ENCODE results near the gene KIF26B. TPM values are rescaled to one million over a fixed set of nuclear protein-coding genes. Genes with fewer than 3 reads are reported as not detected.

KIF26B gene
- total RNA-seq, 4 donors from 2014 or later, result 0.90 to 2.0 (median 1.5) TPM

DNA sequence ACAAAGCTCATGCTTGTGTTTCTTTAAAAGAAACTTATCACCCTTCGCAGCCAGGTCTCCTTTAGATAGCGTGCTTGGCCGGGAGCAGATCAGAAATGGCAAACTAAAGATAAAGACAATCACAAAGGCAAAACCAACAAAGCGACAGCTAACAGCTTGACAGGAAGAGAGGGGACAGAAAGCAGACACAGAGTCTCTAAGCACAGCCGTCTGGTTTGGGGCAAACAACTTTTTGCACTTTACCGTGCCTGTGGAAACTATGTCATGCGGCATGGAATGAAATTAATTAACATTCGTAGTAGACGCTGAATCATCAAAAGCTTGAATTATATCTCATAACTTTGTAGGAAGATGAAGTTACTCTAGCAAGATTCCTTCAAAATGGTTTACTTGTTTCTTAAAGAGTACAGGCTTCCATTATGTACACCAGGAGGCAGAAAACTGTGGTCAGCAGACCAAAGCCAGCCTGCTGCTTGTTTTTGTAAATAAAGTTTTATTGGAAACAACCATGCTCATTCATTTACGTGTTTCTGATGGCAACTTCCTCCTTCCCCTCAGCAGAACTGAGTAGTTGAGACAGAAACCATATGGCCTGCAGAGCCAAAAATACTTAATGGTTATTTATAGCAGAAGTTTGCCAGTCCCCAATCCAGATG, 183.2 kb downstream of the KIF26B start:
- no peaks in the 10 kb centered on the region for H3K4me1 ChIP-seq
- H3K36me3 ChIP-seq, result no peaks in the 10 kb centered on the region
- no peak for DNase-seq (ENCODE audit: low spot score in 2 of 2)
- no peak overlapping the region for H3K27ac ChIP-seq
- H3K27me3 ChIP-seq, result no peaks in the 10 kb centered on the region
- TF ChIP-seq EP300 (IDR thresholded peaks at IDR 0.05), result no peak
- TF ChIP-seq, protein P1, sequence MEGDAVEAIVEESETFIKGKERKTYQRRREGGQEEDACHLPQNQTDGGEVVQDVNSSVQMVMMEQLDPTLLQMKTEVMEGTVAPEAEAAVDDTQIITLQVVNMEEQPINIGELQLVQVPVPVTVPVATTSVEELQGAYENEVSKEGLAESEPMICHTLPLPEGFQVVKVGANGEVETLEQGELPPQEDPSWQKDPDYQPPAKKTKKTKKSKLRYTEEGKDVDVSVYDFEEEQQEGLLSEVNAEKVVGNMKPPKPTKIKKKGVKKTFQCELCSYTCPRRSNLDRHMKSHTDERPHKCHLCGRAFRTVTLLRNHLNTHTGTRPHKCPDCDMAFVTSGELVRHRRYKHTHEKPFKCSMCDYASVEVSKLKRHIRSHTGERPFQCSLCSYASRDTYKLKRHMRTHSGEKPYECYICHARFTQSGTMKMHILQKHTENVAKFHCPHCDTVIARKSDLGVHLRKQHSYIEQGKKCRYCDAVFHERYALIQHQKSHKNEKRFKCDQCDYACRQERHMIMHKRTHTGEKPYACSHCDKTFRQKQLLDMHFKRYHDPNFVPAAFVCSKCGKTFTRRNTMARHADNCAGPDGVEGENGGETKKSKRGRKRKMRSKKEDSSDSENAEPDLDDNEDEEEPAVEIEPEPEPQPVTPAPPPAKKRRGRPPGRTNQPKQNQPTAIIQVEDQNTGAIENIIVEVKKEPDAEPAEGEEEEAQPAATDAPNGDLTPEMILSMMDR (IDR thresholded peaks at IDR 0.05), result no peak
- H3K9me3 ChIP-seq, result no peaks in the 10 kb centered on the region
- 58% methylated on average over 10 of the region's 10 CpGs for WGBS, 2 donors
- no peak overlapping the region for H3K4me3 ChIP-seq

DNA sequence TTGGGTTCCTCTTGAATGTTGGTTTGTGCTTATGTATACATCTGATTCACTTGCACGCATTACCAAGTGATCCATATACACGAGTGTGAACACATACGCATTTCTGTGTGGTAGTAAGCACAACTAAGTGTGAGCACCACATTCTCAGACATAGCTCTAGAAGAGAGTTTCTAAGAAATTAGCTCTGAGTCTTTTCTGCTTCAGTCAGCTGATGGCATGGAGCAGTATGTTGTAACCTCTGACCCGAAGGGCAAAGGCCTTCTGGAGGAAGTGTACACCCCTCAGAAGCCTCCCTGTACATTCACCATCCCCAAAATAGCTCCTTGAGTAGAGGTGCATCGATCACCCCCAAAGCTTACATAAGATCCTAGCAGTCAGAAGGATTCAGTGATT, 183.7 kb downstream of the KIF26B start:
- TF ChIP-seq, protein P1 (IDR thresholded peaks at IDR 0.05), result no peak
- TF ChIP-seq EP300 (IDR thresholded peaks at IDR 0.05) (no peak), POLR2A (IDR thresholded peaks at IDR 0.05) (no peak)

DNA sequence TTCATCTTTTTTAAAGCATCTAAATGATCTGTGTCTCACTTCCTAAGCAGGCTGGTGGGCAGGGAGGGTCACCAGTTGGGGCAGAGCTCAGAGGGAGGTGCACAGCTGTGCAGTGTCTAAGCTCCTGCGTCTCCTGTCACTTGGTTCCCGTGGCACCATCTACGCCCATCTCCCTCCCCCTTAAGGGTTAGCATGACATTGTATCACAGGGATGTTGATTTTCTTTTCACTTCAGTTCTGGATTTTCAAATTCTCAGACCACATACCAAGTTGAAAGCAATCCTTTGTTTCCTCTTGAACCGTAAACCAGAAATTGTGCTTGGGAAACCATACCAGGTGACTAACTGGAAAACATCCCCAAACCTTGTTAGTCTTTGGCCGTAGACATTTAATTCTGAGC, 187.0 kb downstream of the KIF26B start:
- no peaks in the 10 kb centered on the region for H3K4me1 ChIP-seq
- H3K27me3 ChIP-seq, result no peaks in the 10 kb centered on the region
- H3K9me3 ChIP-seq, result peaks cover 0 to 5% (median 0%) of the 10 kb centered on the region in 4 donors
- 68 to 75% methylated on average over 5 of the region's 5 CpGs for WGBS, 2 donors
- H3K4me3 ChIP-seq, result no peak overlapping the region
- TF ChIP-seq POLR2A (IDR thresholded peaks at IDR 0.05) (no peak), EP300 (IDR thresholded peaks at IDR 0.05) (no peak)
- TF ChIP-seq, protein P1 (IDR thresholded peaks at IDR 0.05), result no peak
- H3K27ac ChIP-seq, result no peak overlapping the region
- no peaks in the 10 kb centered on the region for H3K36me3 ChIP-seq
- no peak for DNase-seq (ENCODE audit: low spot score in 2 of 2)

More for the DNA sequence above, 183.7 kb downstream of the KIF26B start:
- DNase-seq (ENCODE audit: low spot score in 2 of 2), result no peak
- H3K27ac ChIP-seq, result no peak overlapping the region
- H3K36me3 ChIP-seq, result no peaks in the 10 kb centered on the region
- 84 to 88% methylated on average over 5 of the region's 5 CpGs for WGBS, 2 donors
- H3K9me3 ChIP-seq, result no peaks in the 10 kb centered on the region
- H3K27me3 ChIP-seq, result no peaks in the 10 kb centered on the region
- no peak overlapping the region for H3K4me3 ChIP-seq
- no peaks in the 10 kb centered on the region for H3K4me1 ChIP-seq

DNA sequence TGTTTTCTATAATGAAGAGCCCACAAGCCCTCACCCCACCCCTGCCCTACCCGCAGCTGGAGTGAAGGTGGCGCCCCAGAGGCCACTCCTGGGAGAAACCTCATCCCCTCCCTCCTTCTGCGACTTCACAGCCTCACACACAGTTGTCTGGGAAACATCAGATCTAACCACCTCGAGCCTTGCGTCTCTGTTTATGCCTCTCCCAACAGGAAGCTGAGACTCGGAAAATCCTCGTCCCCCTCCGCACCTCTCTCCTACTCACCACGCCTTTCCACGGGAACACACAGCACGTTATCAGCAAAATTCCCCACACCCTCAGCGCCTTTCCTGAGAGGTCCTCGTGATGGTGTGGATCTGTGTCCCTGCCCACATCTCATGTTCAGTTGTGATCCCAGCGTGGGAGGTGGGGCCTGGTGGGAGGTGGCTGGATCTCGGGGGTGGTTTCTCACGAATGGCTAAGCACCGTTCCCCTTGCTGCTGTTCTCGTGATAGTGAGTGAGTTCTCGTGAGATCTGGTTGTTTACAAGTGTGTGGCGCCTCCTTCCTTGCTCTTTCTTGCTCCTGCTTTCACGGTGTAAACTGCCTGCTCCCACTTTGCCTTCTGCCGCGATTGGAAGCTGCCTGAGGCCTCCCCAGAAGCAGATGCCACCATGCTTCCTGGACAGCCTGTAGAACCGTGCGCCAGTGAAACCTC, 190.6 kb downstream of the KIF26B start:
- H3K27me3 ChIP-seq, result no peaks in the 10 kb centered on the region
- H3K9me3 ChIP-seq, result peaks cover 0 to 9% (median 0%) of the 10 kb centered on the region in 4 donors
- DNase-seq (ENCODE audit: low spot score in 2 of 2), result no peak
- H3K4me3 ChIP-seq, result no peak overlapping the region
- no peaks in the 10 kb centered on the region for H3K4me1 ChIP-seq
- 66 to 73% methylated on average over 24 to 25 of the region's 25 CpGs for WGBS, 2 donors
- H3K36me3 ChIP-seq, result no peaks in the 10 kb centered on the region
- TF ChIP-seq EP300 (IDR thresholded peaks at IDR 0.05), result no peak
- TF ChIP-seq POLR2A (IDR thresholded peaks at IDR 0.05), result no peak
- TF ChIP-seq, protein P1 (IDR thresholded peaks at IDR 0.05), result no peak
- H3K27ac ChIP-seq, result no peak overlapping the region

DNA sequence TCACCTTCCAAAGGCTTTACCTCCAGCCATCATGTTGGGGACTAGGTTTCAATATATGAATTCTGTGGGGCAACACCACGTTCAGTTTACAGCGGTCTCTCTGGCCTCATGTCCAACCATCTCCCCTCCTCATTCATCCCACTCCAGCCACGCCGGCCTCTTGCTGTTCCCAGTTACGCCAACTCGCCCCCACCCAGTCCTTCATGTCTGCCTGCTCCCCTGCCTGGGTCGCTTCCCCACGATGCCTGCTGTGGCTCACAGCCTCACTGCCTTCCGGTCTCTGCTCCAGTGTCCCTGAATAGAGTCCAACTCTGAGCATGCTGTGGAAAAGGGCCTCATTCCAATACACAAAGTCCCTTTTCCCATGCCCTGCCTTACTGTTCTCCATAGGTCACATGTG, 193.8 kb downstream of the KIF26B start:
- H3K4me1 ChIP-seq, result no peaks in the 10 kb centered on the region
- WGBS, 2 donors, result 90 to 92% methylated on average over 9 of the region's 9 CpGs
- no peaks in the 10 kb centered on the region for H3K27me3 ChIP-seq
- no peak overlapping the region for H3K27ac ChIP-seq
- H3K4me3 ChIP-seq, result no peak overlapping the region
- H3K36me3 ChIP-seq, result no peaks in the 10 kb centered on the region
- peaks cover 0 to 9% (median 0%) of the 10 kb centered on the region in 4 donors for H3K9me3 ChIP-seq
- TF ChIP-seq EP300 (IDR thresholded peaks at IDR 0.05) (no peak), POLR2A (IDR thresholded peaks at IDR 0.05) (no peak)
- TF ChIP-seq, protein P1 (IDR thresholded peaks at IDR 0.05), result no peak
- no peak for DNase-seq (ENCODE audit: low spot score in 2 of 2)

Data from tibial nerve (tissue), 4 donors.